Esophagus squamous epithelium (tissue), 4 donors: ENCODE data around the gene PLXNA3.

ENCODE experiments used
- POLR2A ChIP-seq, 4 donors: fragments of 450-650 bp; IDR thresholded peaks; one replicate each; pipeline ENCODE4 v1.6.1; 2017; ENCODE audit warnings: antibody characterized with exemption in 4 of 4, mild to moderate bottlenecking in 4 of 4, moderate library complexity in 3 of 4
- TF ChIP-seq, protein P1 (sequence below), 6 experiments: fragments of 450-650 bp in 4 of 6; fragments of 200-600 bp in 2 of 6; sonication (generic) in 2 of 6; IDR thresholded peaks; one replicate each; pipeline ENCODE4 v1.5.1; 2016 to 2019; ENCODE audit warnings: antibody characterized with exemption in 6 of 6, mild to moderate bottlenecking in 4 of 6, moderate library complexity in 4 of 6

DNA sequence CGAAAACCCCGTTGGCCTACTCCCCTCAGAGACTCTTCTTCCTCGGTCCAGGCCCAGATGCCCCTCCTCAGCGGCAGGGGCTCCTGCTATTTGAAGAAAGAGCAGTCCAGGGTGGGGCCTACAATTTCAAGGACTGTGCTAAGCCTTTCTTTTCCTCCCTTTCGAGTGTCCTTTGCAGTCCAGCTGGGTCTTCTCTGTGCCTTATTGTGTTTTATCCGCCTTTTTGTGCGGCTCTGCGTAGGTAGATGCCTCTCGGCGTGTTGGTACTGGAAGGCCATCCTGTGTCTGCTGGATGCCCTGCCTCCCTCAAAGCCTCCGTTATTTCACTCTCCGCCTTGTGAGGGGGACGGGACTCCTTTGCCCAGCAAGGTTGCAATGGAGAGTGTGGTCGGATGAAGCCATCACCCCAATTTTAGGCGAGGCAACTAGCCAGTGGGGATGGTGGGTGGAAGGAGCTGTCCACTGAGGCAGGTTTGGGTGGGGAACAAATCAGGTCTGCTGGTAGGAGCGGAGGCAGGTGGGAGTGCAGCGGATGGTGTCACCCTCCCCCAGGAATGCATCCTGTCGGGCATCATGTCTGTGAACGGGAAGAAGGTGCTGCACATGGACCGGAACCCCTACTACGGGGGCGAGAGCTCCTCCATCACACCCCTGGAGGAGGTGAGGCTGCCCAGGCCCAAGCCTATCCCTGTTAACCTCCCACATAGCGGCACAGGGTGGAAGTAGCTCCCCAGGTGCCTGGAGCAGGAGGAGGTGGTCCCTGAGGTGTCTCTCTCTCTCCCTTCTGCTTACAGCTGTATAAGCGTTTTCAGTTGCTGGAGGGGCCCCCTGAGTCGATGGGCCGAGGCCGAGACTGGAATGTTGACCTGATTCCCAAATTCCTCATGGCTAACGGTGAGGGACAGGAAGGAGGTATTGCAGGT lies 19.8 kb upstream of the PLXNA3 start:
- TF ChIP-seq, protein P1, sequence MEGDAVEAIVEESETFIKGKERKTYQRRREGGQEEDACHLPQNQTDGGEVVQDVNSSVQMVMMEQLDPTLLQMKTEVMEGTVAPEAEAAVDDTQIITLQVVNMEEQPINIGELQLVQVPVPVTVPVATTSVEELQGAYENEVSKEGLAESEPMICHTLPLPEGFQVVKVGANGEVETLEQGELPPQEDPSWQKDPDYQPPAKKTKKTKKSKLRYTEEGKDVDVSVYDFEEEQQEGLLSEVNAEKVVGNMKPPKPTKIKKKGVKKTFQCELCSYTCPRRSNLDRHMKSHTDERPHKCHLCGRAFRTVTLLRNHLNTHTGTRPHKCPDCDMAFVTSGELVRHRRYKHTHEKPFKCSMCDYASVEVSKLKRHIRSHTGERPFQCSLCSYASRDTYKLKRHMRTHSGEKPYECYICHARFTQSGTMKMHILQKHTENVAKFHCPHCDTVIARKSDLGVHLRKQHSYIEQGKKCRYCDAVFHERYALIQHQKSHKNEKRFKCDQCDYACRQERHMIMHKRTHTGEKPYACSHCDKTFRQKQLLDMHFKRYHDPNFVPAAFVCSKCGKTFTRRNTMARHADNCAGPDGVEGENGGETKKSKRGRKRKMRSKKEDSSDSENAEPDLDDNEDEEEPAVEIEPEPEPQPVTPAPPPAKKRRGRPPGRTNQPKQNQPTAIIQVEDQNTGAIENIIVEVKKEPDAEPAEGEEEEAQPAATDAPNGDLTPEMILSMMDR (IDR thresholded peaks at IDR 0.05), result no peak
- TF ChIP-seq POLR2A (IDR thresholded peaks at IDR 0.05), result no peak
